SW480 (cell line): Measurements from ENCODE around the gene ABCA6.
"Not testable (repeated sequence)": the region's sequence is repeated elsewhere in the genome, so short reads cannot be mapped to it uniquely, and the experiment has no call there.

ENCODE experiments used
- DNase-seq: peaks from one replicate; pipeline ENCODE4 v3.0.0-alpha.2; 2016; ENCODE audit warnings: low spot score

Gene ABCA6, protein sequence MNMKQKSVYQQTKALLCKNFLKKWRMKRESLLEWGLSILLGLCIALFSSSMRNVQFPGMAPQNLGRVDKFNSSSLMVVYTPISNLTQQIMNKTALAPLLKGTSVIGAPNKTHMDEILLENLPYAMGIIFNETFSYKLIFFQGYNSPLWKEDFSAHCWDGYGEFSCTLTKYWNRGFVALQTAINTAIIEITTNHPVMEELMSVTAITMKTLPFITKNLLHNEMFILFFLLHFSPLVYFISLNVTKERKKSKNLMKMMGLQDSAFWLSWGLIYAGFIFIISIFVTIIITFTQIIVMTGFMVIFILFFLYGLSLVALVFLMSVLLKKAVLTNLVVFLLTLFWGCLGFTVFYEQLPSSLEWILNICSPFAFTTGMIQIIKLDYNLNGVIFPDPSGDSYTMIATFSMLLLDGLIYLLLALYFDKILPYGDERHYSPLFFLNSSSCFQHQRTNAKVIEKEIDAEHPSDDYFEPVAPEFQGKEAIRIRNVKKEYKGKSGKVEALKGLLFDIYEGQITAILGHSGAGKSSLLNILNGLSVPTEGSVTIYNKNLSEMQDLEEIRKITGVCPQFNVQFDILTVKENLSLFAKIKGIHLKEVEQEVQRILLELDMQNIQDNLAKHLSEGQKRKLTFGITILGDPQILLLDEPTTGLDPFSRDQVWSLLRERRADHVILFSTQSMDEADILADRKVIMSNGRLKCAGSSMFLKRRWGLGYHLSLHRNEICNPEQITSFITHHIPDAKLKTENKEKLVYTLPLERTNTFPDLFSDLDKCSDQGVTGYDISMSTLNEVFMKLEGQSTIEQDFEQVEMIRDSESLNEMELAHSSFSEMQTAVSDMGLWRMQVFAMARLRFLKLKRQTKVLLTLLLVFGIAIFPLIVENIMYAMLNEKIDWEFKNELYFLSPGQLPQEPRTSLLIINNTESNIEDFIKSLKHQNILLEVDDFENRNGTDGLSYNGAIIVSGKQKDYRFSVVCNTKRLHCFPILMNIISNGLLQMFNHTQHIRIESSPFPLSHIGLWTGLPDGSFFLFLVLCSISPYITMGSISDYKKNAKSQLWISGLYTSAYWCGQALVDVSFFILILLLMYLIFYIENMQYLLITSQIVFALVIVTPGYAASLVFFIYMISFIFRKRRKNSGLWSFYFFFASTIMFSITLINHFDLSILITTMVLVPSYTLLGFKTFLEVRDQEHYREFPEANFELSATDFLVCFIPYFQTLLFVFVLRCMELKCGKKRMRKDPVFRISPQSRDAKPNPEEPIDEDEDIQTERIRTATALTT (N-terminal part only)

DNA sequence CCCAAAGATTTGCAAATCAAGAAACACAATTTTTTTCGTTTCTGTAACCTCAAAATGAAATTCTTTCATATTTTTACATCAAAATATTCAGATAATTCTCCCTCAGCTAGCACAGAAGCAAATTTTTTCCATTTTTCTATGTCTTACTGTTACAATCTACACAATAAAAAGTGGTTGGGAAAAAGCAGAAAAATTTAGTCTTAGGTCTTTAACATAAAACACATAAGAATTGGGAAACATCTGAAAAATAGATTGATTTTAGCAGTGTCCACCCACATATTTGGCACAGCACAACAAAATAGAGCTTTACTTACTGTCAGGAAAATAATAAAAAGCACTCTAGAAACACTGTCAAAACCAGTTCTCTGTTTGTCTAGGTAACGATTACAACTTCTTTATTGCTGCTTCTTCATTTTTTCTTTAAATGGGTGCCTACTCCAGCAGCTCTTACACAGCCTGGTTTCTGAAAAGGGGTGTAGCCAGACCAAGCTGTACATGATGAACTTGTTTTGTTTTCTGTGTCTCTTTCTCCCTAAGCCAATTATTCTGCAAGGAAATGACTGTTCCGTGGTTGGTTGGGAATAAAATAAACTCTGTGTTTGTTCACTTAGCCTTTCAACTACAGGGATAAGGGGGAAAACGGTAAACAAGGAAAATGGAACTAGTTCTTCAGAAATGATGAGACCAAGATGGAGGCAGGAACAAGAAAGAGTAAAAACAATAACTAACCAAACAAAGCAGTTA lies at the start of gene ABCA6:
Gene ABCA6 (minus strand): TSS at position 465 of the 744 bp plus-strand sequence. CDS start 1,192 bp downstream, outside the sequence.
- no peak for DNase-seq

DNA sequence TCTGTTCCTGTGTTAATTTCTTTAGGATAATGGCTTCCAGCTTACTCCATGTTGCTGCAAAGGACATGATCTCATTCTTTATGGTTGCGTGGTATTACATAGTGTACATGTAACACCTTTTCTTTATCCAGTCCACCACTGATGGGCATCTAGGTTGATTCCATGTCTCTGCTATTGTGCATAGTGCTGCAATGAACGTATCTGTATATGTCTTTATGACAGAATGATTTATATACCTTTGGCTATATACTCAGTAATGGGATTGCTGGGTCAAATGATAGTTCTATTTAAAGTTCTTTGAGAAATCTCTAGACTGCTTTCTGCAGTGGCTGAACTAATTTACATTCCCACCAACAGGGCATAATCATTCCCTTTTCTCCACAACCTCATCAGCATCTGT lies 47.1 kb upstream of the ABCA6 start:
- no peak for DNase-seq

DNA sequence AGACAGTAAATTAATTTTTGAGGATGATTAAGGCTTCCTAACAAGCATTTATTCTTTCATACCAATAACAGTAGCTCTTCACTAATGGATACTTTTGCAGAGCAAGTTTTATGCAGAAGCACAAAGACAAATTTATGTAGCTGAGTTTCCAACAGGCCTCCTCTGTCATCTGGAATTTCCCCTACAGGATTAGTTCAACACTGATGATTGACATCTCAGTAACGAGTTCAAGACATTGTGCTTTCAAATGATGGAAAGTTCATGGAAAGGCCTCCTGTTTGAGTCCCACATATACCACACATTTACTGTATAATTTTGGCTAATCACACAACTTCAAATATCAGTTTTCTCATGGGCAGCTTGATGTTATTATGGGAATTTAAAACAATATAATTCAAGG lies 46.4 kb upstream of the ABCA6 start:
- DNase-seq, result no peak

DNA sequence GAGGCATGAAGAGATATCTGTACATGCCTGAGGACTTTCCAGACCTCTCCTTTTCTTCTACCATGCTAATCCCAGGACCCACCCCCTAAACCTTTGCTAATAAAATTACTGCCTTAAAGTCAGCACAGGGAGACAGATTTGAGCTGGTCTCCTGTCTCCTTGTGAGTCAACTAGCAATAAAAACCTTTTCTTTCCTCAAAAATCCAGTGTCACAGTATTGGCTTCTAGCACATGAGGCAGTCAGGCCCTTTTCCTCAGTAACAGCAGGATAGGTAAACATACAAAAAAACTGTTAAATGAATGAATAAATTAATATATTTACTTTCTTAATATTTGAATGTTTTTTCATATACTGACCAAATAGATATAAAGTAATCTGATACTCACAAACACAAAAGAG lies 45.6 kb upstream of the ABCA6 start:
- no peak for DNase-seq

DNA sequence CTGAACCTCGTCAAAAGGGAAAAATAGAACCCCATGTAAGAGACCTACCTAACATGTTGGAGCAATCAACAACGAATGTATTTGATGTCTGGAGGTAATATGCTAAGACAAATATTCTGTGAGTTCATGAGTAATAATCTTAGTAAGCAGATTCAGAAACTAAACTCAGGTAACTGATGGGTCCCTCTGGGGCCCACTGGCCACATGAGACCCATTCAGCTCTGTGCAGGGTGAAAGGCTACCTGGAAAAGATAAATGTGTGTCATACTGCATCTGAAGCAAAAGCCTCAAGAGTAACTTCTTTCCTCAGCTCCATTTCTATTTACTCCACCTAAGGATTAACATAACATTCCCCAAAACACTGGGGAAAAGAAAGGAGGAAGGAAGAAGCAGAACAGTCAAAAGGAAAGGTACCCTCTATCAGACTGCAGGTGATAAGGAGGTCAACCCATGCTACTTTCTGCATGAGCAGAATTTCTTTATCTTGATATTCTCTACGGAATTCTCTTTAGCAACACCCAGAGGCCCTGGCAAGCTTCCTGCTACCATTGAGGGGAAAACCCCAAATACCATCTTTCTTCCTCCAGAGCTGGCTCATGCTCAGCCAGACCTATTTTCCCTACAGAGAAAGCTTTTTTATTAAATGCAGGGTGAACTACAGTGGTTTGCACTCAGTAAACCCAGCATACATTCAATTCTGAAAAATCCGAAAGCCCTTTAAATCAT lies 37.7 kb upstream of the ABCA6 start:
- DNase-seq, result no peak

DNA sequence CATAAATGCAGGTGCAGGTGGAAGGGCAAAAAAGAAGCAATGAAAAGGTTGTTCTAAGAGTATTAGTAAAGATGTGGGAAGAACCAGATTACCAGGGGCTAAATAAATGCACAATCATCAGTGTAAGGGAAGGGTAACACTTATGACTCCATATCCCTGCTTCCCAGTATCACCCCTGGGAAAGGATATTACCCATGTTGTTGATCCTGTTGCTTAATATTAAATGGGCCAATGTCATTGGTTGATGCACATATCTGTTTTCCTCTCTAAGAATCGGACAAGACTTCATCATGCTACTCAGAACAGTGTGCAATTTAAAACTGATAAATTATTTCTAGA lies 34.7 kb upstream of the ABCA6 start:
- no peak for DNase-seq

DNA sequence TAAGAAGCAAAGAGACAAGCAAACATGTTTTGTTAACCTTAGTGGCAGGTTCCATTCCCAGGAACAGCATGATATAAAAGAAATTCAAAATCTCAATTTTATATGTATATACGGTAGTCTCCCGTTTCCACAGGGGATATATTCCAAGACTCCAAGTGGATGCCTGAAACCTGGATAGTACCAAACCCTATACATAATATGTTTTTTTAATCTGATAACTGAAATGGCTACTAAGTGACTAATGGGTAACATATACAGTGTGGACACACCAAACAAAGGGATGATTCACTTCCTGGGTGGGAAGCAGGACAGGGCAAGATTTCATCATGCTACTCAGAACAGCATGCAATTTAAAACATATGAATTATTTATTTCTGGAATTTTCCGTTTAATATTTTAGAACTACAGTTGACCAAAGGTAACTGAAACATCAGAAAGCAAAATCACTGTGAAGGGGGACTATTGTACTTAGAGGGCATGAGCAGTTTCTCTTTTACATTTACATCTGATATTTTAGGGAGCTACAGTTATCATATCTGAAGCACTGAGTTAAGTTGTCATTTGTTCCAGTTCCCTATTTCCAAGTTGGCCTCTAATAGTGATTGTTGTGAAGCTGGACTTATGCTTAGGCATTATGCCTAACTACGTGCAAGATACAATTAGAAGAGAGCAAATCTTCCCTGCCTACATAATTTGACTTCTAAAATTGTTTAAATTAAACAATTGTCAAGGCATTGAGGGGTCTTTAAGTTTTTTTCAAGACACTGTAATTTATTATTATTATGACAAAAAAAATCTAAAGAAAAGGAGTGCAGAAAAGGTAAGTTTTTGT lies 34.1 kb upstream of the ABCA6 start:
- DNase-seq, result peak; percentile 77

DNA sequence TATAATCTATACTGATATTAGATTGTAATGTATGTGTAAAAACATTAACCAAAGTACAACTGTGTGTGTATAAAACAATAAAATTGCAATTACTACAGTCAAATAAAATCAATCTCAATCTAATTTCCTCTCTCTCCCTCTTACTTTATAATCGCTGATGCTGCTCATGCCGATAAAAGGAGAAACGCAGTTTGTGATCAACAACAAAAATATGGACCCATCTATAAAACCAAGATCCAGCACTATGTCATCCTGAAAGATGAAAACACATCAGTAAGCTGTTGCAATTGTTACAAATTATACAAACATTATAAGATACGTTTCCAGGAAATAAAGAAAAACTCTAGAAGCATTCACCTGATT lies 33.5 kb upstream of the ABCA6 start:
- no peak for DNase-seq

DNA sequence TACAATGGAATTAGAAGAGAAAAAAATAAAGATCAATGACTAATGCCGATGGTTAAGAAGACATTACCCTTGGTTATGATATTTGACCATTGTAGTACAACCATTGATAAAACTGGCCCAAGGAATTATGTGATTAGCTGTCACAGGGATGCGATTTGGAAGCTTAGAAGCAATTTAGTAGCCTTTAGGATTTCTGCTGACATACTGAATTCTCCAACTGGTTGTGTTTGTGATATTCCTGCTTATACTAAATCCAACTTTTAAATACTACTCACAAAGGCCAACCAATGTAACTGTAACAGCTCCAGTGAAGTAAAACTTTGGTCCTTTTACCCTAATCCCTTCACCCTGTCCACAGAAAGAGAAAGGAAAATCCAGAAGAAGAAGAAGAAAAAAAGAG lies 31.4 kb upstream of the ABCA6 start:
- no peak for DNase-seq

DNA sequence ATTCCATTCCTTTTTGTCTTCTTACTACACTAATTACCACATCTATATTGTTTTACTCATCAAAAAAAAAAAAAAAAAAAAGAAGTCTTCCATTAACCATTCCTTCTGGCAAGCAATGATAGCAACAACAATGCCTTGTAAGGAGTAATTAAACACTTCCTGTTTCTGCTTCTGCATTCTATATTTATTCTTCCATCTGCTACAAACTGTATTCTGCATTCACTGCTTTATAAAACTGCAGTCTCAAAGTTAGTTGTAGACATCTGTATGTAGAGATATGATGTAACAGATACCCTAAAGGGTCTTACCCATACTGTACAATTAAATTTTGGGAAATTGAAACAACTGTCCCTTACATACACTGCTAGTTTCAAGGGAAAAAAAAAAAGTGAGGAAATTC lies 28.7 kb upstream of the ABCA6 start:
- no peak for DNase-seq

DNA sequence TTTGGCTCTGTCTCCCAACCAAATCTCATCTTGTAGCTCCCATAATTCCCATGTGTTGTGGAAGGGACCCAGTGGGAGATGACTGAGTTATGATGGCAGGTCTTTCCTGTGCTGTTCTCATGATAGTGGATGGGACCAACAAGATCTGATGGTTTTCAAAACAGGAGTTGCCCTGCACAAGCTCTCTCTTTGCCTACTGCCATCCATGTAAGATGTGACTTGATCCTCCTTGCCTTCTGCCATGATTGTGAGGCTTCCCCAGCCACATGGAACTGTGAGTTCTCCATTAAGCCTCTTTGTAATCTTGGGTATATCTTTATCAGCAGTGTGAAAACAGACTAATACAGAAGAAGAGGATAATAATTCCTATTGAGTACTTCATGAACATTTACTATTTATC lies 26.9 kb upstream of the ABCA6 start:
- DNase-seq, result not testable (repeated sequence)

DNA sequence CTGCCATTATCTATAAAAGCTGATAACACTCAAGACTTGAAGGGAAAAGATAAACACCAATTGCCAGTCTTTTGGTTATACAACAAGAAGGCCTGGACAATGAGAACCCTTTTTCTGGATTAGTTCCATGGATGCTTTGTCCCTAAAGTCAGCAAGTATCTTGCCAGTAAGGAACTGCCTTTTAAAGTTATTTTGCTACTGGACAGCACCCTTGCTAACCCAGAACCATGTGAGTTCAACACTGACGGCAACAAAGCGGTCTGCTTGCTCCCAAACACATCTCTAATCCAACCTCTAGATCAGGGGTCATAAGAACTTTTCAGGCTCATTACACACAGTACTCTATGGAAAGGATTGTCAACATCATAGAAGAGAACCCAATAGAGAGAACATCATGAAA lies 25.3 kb upstream of the ABCA6 start:
- no peak for DNase-seq

DNA sequence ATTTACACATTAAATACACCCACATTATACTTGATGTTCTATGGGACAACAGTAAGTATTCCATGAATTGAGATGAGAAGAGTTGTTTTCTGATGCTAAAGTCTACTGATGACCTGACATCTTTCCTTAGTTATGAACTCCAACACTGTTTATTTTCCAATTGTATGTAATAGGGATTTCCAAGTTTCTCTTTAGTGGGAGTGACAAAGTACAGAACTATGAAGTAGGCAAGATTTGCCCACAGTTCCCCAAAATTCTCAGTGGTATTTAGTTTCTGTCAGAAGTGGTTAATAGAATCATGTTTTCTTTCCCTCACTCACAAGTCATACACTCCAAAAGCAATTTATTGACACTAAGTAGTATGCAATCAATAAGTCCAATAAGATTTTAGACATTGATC lies 22.5 kb upstream of the ABCA6 start:
- DNase-seq, result no peak

DNA sequence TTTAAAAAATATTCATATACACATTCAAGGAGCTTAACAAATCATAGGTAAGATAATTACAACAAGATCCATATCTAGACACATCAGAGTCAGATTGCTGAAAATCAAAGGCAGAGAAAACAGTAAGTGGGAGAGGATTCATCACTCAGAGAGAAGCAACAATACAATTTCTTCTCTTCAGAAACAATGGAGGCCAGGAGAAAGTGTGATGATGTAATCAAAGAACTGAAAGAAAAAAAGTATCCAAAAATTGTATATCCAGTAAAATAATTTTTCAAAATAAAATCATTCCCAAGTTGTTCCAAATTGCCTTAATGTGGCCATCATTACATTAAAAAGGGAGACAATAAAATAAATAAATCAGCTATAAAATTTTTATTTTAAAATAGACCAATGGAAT lies 17.7 kb upstream of the ABCA6 start:
- no peak for DNase-seq

DNA sequence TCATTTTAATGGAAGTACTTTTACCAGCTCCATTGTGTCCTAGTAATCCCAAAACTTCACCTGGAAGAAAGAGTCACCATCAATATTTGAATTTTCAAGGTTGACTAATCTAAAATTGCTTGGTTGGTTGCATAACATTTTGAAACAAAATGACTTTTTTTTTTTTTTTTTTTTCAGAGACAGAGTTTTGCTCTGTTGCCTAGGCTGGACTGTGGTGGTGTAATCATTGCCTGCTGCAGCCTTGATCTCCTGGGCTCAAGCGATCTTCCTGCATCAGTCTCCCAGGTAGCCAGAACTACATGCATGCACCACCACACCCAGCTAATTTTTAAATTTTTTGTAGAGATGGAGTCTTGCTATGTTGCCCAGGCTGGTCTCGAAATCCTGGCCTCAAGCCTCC lies 12.6 kb upstream of the ABCA6 start:
- DNase-seq, result no peak

DNA sequence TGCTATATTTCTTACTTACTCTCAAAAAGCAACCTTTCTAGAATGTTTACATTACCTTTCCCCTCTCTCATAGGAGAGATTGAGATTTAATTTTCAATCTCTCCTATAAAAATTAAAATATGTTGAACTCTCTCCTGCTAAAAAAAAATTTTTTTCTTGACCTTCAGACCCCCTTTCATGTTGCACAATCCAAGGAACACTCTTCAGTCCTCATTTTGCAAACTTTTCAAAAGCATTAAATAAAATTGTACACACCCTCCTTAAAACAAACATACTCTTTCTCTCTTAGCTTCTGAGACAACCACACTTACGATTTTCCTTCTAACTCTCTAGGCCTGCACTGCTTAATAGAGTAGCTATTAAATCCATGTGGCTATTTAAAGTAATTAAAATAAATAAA lies 8.6 kb upstream of the ABCA6 start:
- DNase-seq, result no peak

DNA sequence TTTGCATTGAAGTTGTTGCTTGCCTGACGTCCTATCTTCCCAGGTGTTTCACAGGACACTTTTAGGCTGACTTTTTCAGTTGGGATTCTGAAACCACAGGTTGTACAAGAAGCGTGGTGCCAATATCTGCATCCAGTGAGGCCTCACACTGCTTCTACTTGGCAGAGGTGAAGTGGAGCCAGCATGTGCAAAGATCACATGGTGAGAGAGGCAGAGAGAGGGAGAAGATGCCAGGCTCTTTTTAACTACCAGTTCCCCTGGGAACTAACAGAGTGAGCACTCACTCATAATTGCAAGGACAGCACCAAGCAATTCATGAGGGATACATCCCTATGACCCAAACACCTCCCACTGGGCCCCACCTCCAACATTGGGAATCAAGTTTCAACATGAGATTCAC lies 5.8 kb upstream of the ABCA6 start:
- DNase-seq, result no peak

DNA sequence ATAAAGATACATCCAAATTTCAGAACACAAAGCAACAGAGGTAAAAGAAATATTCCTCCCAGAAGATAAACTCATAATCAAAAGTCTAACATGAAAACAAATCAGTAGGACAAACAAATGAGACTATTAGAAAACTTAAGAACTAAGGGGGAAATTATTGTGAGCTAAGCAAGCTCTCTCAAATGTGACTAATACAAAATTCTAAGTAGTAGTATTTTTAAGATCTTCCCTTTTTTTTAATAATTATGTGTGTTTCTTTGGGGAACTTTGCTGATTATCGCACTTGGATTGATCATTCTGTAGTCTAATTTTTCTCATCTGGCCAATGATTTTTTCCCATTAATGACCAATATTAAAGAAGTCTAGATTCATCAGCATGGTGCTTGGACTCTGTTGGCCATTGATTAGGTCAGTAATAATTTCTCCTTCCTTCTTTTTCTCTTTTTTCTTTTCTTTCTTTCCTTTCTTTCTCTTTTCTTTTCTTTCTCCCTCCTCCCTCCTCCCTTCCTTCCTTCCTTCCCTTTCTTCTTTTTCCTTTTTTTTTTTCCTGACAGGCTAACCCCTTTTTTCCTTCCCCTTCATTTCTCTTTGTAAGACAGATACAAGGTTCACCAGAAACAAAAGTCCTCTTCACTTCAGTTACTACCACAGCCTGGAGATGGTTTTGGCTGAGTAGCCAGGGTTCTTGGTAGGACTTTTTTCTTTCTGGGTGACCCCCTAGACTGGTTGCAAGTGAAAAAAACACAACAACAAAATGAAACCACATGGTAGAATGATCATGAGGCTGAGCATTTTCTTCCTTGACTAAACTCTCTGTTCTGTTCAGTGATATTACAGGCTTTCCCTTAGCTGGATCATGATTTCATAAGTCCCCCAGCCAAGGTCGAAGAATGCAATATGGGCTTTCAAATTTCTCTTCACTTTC lies 2.9 kb upstream of the ABCA6 start:
- DNase-seq, result no peak

DNA sequence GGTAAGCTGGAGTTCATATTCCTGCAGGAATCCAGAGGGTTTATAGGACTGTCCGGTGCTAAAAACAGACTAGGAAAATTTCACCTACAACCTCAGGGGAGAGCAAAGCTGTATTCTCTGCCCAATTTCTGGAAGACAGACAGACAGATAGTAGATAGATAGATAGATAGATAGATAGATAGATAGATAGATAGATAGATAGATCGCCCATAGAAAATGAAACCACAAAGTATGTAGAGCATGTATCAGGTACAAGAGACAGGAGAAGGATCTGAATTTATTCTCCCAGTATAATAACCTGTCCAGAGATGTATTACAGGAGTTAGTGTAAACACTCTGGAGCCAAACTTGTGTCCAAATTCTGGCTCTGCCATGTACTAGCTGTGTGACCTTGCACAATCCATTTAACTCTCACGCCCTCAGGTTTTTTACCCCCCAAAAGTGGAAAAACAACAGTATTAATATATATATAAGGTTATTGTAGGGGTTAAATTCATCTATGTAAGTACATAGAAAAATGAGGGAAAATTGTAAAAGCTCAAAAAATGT lies 2.1 kb upstream of the ABCA6 start:
- DNase-seq, result no peak
